NCI-H1694 treated with DMSO at 0.1 percent for 48 hours (cell line): Measurements from ENCODE around the gene C17orf58.
"Not testable (repeated sequence)": the region's sequence is repeated elsewhere in the genome, so short reads cannot be mapped to it uniquely, and the experiment has no call there.

ENCODE experiments used
- DNase-seq: peaks from one replicate; lab custom pipeline; 2025; lab: John Stamatoyannopoulos, UW

C17orf58 gene

DNA sequence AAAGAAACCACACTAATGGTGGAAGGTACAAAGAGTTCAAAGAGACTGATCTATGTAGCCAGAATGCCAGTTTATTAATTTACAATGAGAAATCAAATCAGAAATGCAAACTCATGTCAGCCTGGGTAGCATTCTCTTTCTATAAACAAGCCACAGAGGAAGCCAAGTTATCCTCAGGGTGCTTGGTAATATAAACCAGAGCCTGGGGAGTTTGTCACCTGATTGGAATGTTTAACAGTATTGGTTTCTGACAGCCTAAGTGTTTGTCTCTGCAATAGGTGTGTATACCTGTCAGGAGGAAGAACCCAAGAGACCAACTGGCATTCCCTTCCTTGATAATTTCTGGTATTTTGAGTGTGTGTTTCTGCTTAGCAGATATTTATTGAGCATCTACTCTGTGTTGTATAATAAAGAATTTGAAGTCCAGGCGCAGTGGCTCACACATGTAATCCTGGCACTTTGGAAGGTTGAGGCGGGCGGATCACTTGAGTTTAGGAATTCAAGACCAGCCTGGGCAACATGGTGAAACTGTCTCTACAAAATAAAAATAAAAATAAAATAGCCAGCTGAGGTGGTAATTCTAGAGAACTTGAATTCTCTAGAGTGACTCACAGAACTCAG lies 3.1 kb upstream of the C17orf58 start:
- DNase-seq: no peak

DNA sequence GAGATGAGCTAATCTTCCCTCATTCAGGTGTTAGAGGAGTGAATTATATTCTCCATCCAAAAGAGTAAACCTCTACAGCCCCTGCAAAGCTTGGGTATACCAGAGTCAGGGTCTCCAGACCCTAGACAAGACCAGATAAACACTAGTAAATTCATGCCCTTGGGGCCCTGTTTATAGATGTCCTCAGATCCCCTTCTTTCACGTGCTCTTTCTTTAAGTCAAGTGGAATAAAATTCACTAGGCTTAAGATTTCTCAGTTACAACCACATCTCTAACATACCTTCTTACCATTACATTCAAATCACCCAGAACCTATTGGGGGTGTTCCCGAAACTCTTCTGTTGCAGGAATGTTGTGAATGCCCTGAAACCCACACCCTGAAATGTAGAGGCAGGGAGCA lies 2.2 kb upstream of the C17orf58 start:
- no peak for DNase-seq

DNA sequence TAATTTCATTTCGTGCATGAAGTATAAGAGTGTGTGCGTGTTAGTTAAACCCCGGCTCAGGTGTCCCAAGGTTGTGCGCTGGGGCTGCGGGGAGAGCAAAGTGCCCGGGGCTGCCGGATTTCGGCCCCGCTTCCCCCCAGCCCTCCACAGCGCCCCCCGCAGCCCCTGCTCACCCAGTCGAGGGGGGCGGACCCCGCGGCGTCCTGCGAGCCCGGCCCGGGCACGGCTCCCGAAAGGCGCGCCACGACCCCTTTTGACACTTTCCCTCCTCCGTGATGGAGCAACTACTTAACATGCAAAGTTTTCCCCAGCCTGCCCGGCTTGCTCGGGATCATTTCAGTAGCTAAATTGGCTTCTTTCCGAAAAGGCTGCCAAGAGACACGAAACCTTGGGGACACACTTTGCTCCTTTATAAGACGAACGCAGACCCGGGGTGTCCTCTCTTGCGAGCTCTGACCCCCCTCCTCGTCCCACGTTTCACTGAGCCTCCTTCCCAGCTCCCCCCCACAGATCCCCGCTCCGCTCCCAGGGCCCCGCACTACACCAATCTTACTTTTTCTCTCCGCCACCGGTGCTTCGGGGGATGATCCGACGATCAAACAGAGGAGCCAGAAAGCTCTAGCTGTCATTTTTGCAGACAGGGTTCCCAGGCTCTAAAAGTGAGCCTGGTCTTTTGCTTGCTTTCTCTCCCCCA lies 552 bp downstream of the C17orf58 start:
- no peak for DNase-seq

DNA sequence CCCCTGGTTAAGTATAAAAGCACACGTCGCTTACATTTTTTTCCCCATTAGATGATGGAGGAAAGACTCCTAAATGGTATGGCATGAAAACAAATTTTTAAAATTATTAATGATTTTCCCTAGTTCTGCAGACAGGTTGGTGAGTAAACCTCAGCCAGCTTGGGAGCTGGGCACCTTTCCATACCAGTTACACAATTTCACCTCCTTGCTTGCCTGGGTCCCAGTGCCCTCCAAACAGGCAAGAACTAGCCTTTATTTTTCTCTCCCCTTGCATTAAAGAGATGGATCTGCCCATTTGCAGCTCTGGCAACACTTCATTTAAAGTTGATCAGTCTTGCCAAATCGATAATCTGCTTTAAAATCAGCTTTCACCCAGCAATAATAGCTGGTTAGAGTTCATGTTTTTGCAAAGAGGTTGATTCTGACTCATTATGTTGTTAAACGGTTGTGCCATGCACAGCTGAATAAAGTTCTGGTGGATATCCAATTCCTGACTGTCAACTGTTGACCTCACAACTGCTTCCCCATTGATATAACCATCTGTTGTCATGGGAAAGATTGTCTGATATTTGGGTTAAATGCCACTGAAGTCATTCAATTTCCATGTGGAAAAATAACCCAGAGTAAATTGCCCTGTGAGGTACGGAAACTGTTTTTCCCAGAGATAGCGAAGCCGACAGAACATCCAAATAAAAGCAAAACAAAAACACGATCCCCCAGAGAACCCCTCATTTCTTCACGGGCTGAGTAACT lies 1.3 kb downstream of the C17orf58 start:
- DNase-seq: peak; percentile 25

DNA sequence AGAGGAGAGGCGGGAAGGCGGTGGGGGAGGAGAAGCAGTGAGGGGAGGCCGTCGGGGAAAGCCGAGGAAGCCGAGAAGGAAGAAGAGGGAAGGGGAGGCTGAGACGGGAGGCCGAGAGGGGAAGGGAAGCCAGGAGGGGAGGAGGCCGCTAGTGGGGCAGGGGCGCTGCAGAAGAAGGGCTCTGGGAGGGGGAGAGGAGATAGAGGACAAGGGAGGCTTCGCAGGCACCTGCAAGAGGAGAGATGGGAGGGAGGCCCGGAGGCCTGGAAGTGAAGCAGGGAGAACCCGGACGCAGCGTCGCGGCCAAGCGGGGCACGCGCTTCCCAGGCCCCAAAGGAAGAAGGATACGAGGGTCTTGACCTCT lies 2.3 kb downstream of the C17orf58 start:
- peak; percentile 26 for DNase-seq

DNA sequence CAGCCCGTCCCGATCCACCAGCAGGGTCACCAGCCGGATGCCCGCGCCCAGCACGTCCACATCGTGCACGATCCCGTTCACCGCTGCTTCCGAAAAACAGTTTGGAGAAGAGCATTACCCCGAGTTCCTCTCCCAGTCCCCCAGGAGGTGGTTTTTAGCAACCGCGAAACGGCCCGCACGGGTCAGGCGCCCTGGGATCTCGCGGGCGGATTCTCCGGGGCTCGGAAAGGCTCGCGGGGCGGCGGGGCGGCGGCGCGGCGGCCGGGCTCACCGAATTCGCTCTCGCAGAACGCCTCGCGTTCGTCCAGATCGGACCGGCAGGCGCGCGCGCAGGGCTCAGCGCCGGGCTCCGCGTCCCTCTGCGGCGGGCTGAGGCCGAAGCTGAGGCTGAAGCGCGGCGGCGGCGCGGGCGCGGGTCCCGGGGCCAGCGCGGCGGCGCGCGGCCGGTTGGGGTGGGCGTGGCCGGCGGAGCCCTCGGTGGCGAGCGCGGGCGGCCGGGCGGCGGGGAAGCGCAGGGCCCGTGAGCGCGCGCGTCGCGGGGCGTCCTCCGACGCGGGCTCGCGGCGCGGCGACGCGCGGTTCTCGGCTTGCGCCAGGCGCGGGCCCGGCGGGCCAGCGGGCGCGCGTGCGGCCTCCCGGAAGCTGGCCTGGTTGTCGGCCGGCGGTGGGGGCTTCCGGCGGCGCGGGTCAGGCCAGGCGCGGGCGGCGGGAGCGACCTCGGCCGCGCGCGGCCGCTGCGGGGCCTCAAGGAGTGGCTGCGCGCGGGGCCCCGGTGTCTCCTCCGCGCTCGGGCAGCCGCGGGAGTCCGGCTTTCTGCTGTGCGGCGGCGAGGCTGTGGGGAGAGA lies 2.9 kb downstream of the C17orf58 start:
- DNase-seq: peak; percentile 41

DNA sequence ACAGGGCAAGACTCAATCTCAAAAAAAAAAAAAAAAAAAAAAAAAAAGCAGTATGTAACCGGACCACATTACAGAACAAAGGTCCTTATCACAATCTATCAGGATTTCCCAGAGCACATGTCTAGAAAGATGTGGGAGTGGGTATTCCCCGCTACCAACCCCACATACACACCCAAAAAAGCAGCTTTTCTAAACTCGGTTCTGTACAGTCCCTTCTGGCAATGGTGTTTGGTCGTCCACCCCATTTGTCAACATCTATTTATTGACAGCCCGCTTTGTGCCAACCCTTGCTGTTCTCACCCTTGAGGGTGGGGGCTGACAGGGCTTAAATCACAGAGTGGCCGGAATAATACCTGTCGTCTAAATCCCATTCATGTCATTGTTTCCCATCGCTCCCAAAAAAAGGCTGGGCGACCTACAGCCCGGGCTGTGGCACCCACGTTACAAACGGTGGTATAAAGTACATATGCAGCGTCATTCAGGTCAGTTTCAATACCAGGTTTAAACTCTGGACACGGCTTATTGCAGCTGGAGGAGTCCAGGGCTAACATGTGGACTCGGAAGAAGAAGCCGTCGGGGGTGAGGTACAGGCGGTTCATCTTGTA lies 3.6 kb downstream of the C17orf58 start:
- no peak for DNase-seq

DNA sequence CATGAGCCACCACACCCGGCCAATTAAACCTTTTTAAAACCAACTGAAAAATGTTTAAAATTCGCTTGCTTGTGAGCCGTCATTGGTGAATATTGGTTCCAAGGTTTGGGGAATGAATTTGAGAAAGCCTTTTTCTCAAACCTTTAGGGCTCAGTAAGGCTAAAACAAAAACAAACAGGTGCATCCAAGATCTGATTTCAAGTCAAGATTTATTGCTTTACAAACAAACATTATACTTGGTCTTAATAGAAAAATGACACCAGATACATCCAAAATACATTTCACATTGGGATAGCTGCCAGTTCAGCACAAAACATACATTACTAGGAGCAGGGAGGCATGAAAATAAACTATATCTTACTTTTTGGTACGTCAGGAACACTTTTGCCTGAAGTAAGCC lies 5.4 kb downstream of the C17orf58 start:
- no peak for DNase-seq

DNA sequence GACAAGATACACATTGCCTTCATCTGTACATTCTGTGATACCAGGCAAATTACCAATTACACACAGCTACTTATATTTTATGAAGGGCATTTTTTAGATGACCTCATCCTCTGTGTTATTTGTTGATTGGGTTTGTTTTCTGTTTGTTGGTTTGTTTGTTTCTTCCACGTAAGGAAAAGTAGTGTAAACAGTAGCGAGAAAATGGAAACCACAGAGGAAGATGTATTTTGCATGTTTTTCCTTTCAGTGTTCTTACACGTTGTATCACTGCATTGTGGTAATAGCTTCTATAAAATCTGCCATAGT lies 12.9 kb downstream of the C17orf58 start:
- DNase-seq: no peak

DNA sequence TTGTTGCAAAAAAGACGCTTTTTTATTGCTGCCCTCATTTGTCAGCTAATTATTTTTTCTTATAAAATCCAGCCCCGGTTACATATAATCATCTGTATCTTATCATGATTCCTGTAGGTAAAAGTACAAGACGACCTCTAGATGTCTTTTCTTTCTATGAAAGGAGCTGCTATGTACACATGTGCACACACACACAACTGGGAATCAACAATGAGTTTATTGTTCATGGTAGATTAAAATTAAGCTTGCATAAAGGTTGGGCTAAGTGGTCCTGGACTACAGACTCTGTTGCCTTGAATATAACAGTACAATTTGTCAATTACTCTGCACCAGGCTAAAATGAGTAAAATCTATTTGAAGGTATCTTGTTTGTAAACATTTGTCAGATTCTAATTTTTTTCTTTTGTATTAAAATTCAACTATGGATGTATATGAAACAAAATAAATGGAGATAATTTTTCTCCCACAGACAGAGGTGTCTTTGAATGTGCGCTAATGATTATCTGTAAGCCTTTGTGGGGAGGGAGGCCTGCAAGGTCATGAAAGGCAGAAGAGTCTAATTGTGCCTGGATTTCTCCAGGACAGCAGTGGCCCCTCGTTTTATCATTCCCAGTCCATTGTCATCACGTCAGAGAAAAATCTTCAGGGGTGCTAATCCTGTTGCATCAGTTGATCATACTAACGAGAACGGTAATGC lies 13.4 kb downstream of the C17orf58 start:
- no peak for DNase-seq

DNA sequence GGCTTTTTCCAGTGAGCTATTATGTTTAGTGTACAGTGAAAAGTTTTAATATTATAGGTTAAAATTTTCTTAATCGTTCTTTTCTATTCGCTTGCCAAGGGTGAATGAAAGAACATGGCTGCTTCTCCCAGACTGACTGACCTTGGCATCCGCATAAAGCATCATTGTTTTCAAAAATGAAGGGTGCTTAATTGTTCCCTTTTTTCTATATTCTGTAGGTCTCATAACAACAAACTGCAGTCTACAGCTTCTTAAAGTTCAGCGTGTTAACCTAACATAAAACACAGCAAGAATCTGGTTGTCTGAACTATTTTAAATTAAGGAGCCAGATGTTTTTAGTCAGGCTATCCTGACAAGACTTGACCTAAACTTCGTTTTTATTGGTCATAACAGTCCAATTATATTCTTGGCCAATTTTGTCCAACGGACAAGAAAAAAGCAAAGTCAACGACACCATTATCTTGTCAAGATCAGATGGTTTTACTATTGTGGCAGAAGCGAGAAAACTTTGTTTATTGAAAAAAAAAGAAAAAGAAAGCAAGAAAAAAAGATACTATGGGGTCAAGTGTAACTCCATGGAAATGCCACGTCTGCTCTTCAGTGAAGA lies 14.1 kb downstream of the C17orf58 start:
- no peak for DNase-seq

DNA sequence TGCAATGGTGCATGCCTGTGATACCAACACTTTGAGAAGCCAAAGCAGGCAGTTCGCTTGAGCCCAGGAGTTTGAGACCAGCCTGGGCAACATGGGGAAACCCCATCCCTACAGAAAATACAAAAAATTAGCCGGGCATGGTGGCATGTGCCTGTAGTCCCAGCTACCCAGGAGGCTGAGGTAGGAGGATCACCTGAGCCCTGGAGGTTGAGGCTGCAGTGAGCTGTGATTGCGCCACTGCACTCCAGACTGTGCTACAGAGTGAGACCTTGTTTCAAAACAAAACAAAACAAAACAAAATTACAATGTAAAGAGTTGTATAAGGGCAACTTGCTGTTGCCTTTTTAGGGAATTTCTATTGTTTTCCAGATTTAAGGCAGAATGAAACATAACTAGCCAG lies 15.4 kb downstream of the C17orf58 start:
- DNase-seq: not testable (repeated sequence)

DNA sequence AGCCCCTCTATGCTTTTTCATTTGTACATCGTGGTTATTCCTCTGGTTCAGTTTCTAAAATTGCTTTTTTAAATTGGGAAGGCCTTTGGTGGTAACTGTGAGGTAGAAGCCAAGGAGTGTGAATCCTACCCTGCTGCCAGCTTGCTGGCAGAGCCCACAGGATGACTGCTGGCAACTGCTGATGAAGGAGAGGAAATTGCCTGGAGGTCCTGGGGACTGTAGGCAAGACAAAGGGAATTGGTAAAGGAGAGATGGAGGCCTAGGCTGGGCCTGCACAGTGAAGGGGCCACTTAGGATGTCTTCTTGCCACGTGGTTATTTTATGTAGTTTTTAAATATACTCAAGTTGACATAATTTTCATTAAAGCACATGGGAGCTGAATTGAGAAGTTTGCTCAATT lies 15.8 kb downstream of the C17orf58 start:
- no peak for DNase-seq

DNA sequence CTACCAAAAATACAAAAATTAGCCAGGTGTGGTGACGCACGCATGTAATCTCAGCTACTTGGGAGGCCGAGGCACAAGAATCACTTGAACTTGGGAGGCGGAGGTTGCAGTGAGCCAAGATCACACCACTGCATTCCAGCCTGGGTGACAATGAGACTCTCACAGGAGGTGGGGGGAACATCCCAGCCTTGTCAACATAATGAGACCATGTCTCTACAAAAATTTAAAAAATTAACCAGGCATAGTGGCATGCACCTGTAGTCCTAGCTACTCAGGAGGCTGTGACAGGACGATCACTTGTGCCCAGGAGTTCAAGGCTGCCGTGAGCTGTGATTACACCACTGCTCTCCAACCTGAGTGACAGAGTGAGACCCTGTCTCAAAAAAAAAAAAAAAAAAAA lies 20.0 kb downstream of the C17orf58 start:
- DNase-seq: not testable (repeated sequence)

DNA sequence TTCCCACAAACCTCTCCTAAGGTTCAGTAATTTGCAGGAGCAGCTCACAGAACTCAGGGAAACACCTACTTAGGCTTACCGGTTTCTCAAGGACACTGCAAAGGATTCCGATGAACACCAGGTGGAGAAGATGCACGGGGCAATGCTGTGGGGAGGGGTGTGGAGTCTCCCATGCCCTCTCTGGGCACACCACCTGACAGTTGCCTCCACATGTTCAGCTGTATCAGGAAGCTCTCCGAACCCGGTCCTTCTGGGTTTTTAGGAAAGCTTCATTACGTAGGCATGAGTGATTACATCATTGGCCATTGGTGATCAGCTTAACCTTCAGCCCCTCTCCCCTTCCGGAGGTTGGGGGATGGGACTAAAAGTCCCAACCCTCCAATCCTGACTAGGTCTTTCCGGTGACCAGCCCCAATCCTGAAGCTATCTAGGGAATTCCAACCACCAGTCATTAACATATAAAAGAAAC lies 21.6 kb downstream of the C17orf58 start:
- no peak for DNase-seq

DNA sequence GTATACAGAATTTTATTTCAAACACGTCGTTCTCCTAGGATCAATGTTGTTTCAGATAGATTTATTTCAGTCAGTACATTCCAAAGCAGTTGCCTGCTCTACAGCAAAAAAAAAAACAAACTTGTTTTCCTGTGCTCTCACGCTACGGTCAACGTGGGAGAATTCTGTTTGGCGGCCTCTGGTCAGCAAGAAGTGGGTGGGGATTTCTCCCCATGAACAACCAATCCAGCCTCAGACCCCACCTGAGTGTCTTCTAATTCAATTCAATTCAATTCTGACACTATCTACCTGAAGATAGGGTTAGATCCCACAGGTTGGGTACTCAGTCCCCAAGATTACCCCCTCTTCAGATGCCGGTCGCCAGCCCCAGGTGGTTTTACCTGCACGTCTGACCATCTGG lies 22.1 kb downstream of the C17orf58 start:
- no peak for DNase-seq

DNA sequence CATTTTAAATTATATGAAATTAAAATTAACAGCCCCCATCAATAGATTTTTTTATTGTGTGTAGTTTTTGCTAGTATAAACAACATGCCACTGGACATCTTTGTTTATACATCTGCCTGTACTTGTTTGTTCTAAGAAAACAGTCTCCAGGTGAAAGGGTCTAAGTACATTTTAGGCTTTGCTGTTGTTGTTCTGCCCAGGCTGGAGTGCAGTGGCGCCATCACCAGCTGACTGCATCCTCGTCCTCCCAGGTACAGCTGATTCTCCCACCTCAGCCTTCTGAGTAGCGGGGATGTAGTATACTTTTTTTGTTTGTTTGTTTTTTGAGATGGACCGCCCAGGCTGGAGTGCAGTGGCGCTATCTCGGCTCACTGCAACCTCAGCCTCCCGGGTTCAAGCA lies 25.5 kb downstream of the C17orf58 start:
- no peak for DNase-seq

DNA sequence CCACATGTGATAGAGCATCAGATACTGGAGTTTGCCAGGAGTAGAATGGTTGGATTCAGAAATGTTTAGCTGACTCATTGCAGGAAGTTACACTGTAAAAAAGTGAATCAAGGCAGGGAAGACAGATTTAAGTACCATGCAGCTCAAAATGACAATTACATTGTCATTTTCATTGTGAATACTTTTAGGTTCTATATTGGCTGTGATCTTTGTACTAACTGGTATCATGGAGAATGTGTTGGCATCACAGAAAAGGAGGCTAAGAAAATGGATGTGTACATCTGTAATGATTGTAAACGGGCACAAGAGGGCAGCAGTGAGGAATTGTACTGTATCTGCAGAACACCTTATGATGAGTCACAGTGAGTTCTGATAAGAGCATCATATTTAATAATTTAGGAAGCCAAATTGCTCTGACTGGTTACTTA lies 33.1 kb downstream of the C17orf58 start:
- DNase-seq: peak; percentile 79

DNA sequence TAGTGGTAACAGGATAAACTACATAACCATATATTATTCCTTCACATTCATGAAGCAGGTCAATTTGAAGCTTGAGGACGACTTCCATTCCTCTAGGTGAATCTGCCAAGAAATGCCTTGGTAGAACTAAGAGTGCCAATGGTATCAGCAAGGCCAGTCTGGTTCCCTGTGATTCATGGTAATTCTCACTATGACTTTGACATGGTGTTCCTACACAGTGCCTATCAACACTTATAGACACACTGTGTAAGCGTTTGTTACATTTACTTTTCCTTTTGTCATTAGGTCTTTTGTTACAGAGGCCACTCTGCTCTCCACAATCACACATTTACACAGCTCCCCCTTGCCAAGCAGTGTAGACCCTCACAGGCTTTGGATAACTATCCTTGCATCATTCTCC lies 34.1 kb downstream of the C17orf58 start:
- not testable (repeated sequence) for DNase-seq

DNA sequence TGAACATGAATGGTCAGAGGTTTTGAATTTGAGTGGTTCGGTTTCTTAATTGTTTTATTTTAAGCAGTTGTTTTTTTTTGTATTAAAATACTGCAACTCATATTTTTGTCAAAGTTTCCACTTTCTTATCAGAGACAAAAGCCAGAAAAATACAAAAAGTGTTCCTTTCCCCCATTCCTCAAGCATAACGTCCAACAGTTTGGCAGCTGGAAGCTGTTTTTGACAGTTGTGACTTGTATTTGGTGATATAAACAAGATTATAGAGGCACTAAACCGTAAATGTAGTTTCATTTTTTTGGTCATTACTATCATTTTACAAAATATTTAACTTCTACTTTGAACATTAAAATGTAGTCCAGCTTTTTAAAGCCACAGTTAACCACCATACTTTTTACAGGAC lies 36.0 kb downstream of the C17orf58 start:
- DNase-seq: not testable (repeated sequence)

DNA sequence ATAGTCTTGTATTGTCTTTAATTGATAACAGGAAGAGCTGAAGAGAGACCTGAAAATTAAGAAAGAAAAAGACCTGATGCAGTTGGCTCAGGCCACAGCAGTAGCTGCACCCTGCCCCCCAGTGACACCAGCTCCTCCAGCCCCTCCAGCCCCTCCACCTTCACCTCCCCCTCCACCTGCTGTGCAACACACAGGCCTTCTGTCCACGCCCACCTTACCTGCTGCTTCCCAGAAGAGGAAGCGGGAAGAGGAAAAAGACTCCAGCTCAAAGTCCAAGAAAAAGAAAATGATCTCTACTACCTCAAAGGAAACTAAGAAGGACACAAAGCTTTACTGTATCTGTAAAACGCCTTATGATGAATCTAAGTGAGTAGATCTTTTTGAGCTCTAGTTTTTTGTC lies 36.8 kb downstream of the C17orf58 start:
- DNase-seq: no peak
